ENCODE measurements around the gene SCG3. TPM values are rescaled to one million over a fixed set of nuclear protein-coding genes. Genes with fewer than 3 reads are reported as not detected.

The SCG3 gene
- total RNA-seq, 1 donor from 2014 or later, result not detected

GRCh38 chr15:51709031-51709430 is 27.7 kb downstream of the SCG3 start:
- DNase-seq (ENCODE audit: extremely low spot score, unreplicated experiment), result no peak
- no peaks in the 10 kb centered on the region for H3K4me1 Mint-ChIP-seq (ENCODE audit: unreplicated experiment)
- peaks cover 51% of the 10 kb centered on the region for H3K27me3 Mint-ChIP-seq (ENCODE audit: unreplicated experiment)
- H3K36me3 Mint-ChIP-seq (ENCODE audit: unreplicated experiment), result no peaks in the 10 kb centered on the region
- H3K4me3 Mint-ChIP-seq (ENCODE audit: unreplicated experiment), result no peak overlapping the region
- no peak overlapping the region for H3K27ac Mint-ChIP-seq (ENCODE audit: unreplicated experiment)
- no peak for TF ChIP-seq CTCF (IDR thresholded peaks at IDR 0.05)
- H3K9me3 Mint-ChIP-seq (ENCODE audit: unreplicated experiment), result no peaks in the 10 kb centered on the region

GRCh38 chr15:51714162-51714561 is 32.9 kb downstream of the SCG3 start:
- Mint-ChIP-seq H3K27ac (ENCODE audit: unreplicated experiment) (no peak overlapping the region), H3K4me1 (ENCODE audit: unreplicated experiment) (no peaks in the 10 kb centered on the region), H3K36me3 (ENCODE audit: unreplicated experiment) (no peaks in the 10 kb centered on the region), H3K9me3 (ENCODE audit: unreplicated experiment) (no peaks in the 10 kb centered on the region), H3K4me3 (ENCODE audit: unreplicated experiment) (no peak overlapping the region), H3K27me3 (ENCODE audit: unreplicated experiment) (peaks cover 28% of the 10 kb centered on the region)
- DNase-seq (ENCODE audit: extremely low spot score, unreplicated experiment), result no peak
- TF ChIP-seq CTCF (IDR thresholded peaks at IDR 0.05), result no peak

- Mint-ChIP-seq H3K9me3 (ENCODE audit: unreplicated experiment) (no peaks in the 10 kb centered on the region), H3K4me1 (ENCODE audit: unreplicated experiment) (no peaks in the 10 kb centered on the region), H3K36me3 (ENCODE audit: unreplicated experiment) (no peaks in the 10 kb centered on the region), H3K27me3 (ENCODE audit: unreplicated experiment) (peaks cover 28% of the 10 kb centered on the region), H3K4me3 (ENCODE audit: unreplicated experiment) (no peak overlapping the region), H3K27ac (ENCODE audit: unreplicated experiment) (no peak overlapping the region)
- DNase-seq (ENCODE audit: extremely low spot score, unreplicated experiment), result no peak
- TF ChIP-seq CTCF (IDR thresholded peaks at IDR 0.05), result no peak
Observed at GRCh38 chr15:51714911-51715310, 33.6 kb downstream of the SCG3 start.

GRCh38 chr15:51718219-51718618 is 36.9 kb downstream of the SCG3 start:
- TF ChIP-seq CTCF (IDR thresholded peaks at IDR 0.05), result no peak
- H3K27ac Mint-ChIP-seq (ENCODE audit: unreplicated experiment), result no peak overlapping the region
- peaks cover 2% of the 10 kb centered on the region for H3K4me1 Mint-ChIP-seq (ENCODE audit: unreplicated experiment)
- no peaks in the 10 kb centered on the region for H3K9me3 Mint-ChIP-seq (ENCODE audit: unreplicated experiment)
- no peaks in the 10 kb centered on the region for H3K36me3 Mint-ChIP-seq (ENCODE audit: unreplicated experiment)
- H3K4me3 Mint-ChIP-seq (ENCODE audit: unreplicated experiment), result no peak overlapping the region
- no peak for DNase-seq (ENCODE audit: extremely low spot score, unreplicated experiment)
- H3K27me3 Mint-ChIP-seq (ENCODE audit: unreplicated experiment), result peaks cover 17% of the 10 kb centered on the region

GRCh38 chr15:51718746-51719145 is 37.4 kb downstream of the SCG3 start:
- no peak overlapping the region for H3K4me3 Mint-ChIP-seq (ENCODE audit: unreplicated experiment)
- no peak for TF ChIP-seq CTCF (IDR thresholded peaks at IDR 0.05)
- H3K4me1 Mint-ChIP-seq (ENCODE audit: unreplicated experiment), result peaks cover 2% of the 10 kb centered on the region
- no peak for DNase-seq (ENCODE audit: extremely low spot score, unreplicated experiment)
- H3K27ac Mint-ChIP-seq (ENCODE audit: unreplicated experiment), result no peak overlapping the region
- H3K36me3 Mint-ChIP-seq (ENCODE audit: unreplicated experiment), result no peaks in the 10 kb centered on the region
- H3K27me3 Mint-ChIP-seq (ENCODE audit: unreplicated experiment), result peaks cover 12% of the 10 kb centered on the region
- no peaks in the 10 kb centered on the region for H3K9me3 Mint-ChIP-seq (ENCODE audit: unreplicated experiment)
